Measurements from ENCODE around the gene UCHL1.

DNA sequence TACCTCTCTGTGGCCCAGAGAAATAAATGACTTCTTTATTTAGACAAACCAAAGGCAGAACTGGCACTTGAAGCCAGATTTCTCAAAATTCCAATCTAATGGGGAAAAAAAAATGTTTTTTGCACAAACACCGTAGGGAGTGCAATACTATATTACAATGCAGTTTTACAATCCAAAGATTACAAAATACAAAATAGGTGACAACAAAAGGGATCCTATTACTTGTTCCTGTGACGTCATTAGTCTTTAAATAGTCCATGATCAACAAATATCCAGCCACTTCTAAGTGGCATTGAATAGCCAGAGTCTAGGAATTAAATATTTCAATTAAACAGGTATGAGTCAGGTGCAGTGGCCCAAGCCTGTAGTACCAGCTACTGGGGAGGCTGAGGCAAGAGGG is 39.4 kb upstream of the UCHL1 start:
- TF ChIP-seq, protein P1, sequence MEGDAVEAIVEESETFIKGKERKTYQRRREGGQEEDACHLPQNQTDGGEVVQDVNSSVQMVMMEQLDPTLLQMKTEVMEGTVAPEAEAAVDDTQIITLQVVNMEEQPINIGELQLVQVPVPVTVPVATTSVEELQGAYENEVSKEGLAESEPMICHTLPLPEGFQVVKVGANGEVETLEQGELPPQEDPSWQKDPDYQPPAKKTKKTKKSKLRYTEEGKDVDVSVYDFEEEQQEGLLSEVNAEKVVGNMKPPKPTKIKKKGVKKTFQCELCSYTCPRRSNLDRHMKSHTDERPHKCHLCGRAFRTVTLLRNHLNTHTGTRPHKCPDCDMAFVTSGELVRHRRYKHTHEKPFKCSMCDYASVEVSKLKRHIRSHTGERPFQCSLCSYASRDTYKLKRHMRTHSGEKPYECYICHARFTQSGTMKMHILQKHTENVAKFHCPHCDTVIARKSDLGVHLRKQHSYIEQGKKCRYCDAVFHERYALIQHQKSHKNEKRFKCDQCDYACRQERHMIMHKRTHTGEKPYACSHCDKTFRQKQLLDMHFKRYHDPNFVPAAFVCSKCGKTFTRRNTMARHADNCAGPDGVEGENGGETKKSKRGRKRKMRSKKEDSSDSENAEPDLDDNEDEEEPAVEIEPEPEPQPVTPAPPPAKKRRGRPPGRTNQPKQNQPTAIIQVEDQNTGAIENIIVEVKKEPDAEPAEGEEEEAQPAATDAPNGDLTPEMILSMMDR (IDR thresholded peaks at IDR 0.05; ENCODE audit: insufficient read depth, low read length): no peak
- TF ChIP-seq POLR2AphosphoS5 (IDR thresholded peaks at IDR 0.05; ENCODE audit: low read depth) (no peak), GABPA (IDR thresholded peaks at IDR 0.05; ENCODE audit: low read depth) (no peak)
- TF ChIP-seq, protein P2, sequence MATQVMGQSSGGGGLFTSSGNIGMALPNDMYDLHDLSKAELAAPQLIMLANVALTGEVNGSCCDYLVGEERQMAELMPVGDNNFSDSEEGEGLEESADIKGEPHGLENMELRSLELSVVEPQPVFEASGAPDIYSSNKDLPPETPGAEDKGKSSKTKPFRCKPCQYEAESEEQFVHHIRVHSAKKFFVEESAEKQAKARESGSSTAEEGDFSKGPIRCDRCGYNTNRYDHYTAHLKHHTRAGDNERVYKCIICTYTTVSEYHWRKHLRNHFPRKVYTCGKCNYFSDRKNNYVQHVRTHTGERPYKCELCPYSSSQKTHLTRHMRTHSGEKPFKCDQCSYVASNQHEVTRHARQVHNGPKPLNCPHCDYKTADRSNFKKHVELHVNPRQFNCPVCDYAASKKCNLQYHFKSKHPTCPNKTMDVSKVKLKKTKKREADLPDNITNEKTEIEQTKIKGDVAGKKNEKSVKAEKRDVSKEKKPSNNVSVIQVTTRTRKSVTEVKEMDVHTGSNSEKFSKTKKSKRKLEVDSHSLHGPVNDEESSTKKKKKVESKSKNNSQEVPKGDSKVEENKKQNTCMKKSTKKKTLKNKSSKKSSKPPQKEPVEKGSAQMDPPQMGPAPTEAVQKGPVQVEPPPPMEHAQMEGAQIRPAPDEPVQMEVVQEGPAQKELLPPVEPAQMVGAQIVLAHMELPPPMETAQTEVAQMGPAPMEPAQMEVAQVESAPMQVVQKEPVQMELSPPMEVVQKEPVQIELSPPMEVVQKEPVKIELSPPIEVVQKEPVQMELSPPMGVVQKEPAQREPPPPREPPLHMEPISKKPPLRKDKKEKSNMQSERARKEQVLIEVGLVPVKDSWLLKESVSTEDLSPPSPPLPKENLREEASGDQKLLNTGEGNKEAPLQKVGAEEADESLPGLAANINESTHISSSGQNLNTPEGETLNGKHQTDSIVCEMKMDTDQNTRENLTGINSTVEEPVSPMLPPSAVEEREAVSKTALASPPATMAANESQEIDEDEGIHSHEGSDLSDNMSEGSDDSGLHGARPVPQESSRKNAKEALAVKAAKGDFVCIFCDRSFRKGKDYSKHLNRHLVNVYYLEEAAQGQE (IDR thresholded peaks at IDR 0.05; ENCODE audit: insufficient replicate concordance, low read depth): no peak

Data from HL-60 (cell line).